Activated naive CD4-positive, alpha-beta T cell (primary cell): ENCODE measurements around the gene DYNC1H1.
A peak's percentile ranks its signal among the peaks of the same experiment; 100 is the strongest.

ENCODE experiments used
- DNase-seq, 4 experiments: peaks; one replicate each; lab custom pipeline; 2025; lab: John Stamatoyannopoulos, UW

DYNC1H1 gene

GRCh38 chr14:101964297-101965180 lies at the start of gene DYNC1H1:
Gene DYNC1H1, plus strand, starts transcription at chr14:101964573. Its CDS starts 119 bp downstream, at chr14:101964692.
- DNase-seq: peak; percentile 63 to 89 (median 70)

- DNase-seq: no peak
These were observed 48.2 kb upstream of the DYNC1H1 start for GRCh38 chr14:101915871-101916815.

- DNase-seq: no peak
These were observed 47.5 kb upstream of the DYNC1H1 start for GRCh38 chr14:101916816-101917412.

- DNase-seq: no peak
These were observed 46.9 kb upstream of the DYNC1H1 start for GRCh38 chr14:101917413-101918017.

- no peak for DNase-seq
These were observed 46.0 kb upstream of the DYNC1H1 start for GRCh38 chr14:101918065-101918989.

GRCh38 chr14:101920271-101920670 lies 44.1 kb upstream of the DYNC1H1 start:
- DNase-seq: no peak

GRCh38 chr14:101922866-101923265 lies 41.5 kb upstream of the DYNC1H1 start:
- no peak for DNase-seq

GRCh38 chr14:101925152-101925551 lies 39.2 kb upstream of the DYNC1H1 start:
- DNase-seq: no peak

- DNase-seq: no peak
These were observed 38.3 kb upstream of the DYNC1H1 start for GRCh38 chr14:101926085-101926484.

- no peak for DNase-seq
These were observed 37.8 kb upstream of the DYNC1H1 start for GRCh38 chr14:101926620-101927019.

- DNase-seq: no peak
These were observed 36.5 kb upstream of the DYNC1H1 start for GRCh38 chr14:101927859-101928258.

GRCh38 chr14:101928415-101928841 lies 35.9 kb upstream of the DYNC1H1 start:
- no peak for DNase-seq

- DNase-seq: no peak
These were observed 35.3 kb upstream of the DYNC1H1 start for GRCh38 chr14:101929096-101929495.

- no peak for DNase-seq
These were observed 34.4 kb upstream of the DYNC1H1 start for GRCh38 chr14:101929946-101930345.

GRCh38 chr14:101932673-101933072 lies 31.7 kb upstream of the DYNC1H1 start:
- no peak for DNase-seq

GRCh38 chr14:101933209-101933608 lies 31.2 kb upstream of the DYNC1H1 start:
- DNase-seq: no peak

- DNase-seq: no peak
These were observed 29.7 kb upstream of the DYNC1H1 start for GRCh38 chr14:101934601-101935150.

GRCh38 chr14:101937926-101938767 lies 26.2 kb upstream of the DYNC1H1 start:
- no peak for DNase-seq

GRCh38 chr14:101939646-101940170 lies 24.7 kb upstream of the DYNC1H1 start:
- DNase-seq: no peak
